H1 (cell line): Measurements from ENCODE around the gene ACADVL. TPM values are rescaled to one million over a fixed set of nuclear protein-coding genes. Genes with fewer than 3 reads are reported as not detected.

ENCODE experiments used
- CTCF ChIA-PET: fragments of 300-600 bp; sonication (Branson Sonifier 250); formaldehyde crosslinking; loops from one replicate; lab custom pipeline; 2021; ENCODE audit not compliant: partially characterized antibody; lab: Charles Lee
- POLR2A ChIA-PET: fragments of 300-600 bp; sonication (Branson Sonifier 250); formaldehyde crosslinking; loops from one replicate; lab custom pipeline; 2021; ENCODE audit warnings: inconsistent platforms; ENCODE audit not compliant: partially characterized antibody; lab: Charles Lee
- DNase-seq, 2 experiments: peaks; one replicate each; pipeline versions ENCODE4 v3.0.0 to v3.0.0-alpha.2; 2010 to 2022; ENCODE audit warnings: low spot score in 2 of 2, low read depth in 1 of 2, mixed read lengths in 1 of 2
- FAIRE-seq: peaks from 2 replicates; lab custom pipeline; 2011; peaks lifted over from hg19 to GRCh38; lab: Jason Lieb, UNC
- H2AFZ ChIP-seq: 2 replicates; pipeline ENCODE4 v1.8.1; 2012; ENCODE audit warnings: low read length, inconsistent platforms
- H2AK5ac ChIP-seq: 2 replicates; pipeline ENCODE4 v1.6.1; 2013; ENCODE audit warnings: low read depth, low read length
- H2BK120ac ChIP-seq: replicated peaks from 2 replicates; pipeline ENCODE3; 2013; ENCODE audit warnings: low read depth, low read length, inconsistent platforms
- H2BK12ac ChIP-seq: 2 replicates; pipeline ENCODE4 v1.6.1; 2013; ENCODE audit warnings: low read depth, low read length
- H2BK15ac ChIP-seq: 2 replicates; pipeline ENCODE4 v1.6.1; 2013; ENCODE audit warnings: low read length
- H2BK20ac ChIP-seq: 2 replicates; pipeline ENCODE4 v1.6.1; 2013; ENCODE audit warnings: low read length
- H2BK5ac ChIP-seq: 2 replicates; pipeline ENCODE4 v1.6.1; 2013; ENCODE audit warnings: low read depth, low read length
- H3K14ac ChIP-seq: 2 replicates; pipeline ENCODE4 v1.6.1; 2013; ENCODE audit warnings: inconsistent platforms; ENCODE audit not compliant: insufficient read length
- H3K18ac ChIP-seq: 2 replicates; pipeline ENCODE4 v1.6.1; 2013; ENCODE audit warnings: low read length; ENCODE audit errors: extremely low read depth
- H3K23ac ChIP-seq: 2 replicates; pipeline ENCODE4 v1.6.1; 2013; ENCODE audit warnings: inconsistent platforms; ENCODE audit not compliant: insufficient read length
- H3K23me2 ChIP-seq: 2 replicates; pipeline ENCODE4 v1.6.1; 2013; ENCODE audit warnings: low read depth, low read length
- H3K27ac ChIP-seq: 2 replicates; pipeline ENCODE4 v1.6.1; 2011; ENCODE audit warnings: low read depth, low read length, inconsistent platforms
- H3K27me3 ChIP-seq, 4 experiments: replicated peaks in 1 of 4; 1 replicate in 1 of 4; 2 replicates in 3 of 4; pipeline versions ENCODE4 v1.6.1 to v1.8.1; 2011 to 2013; ENCODE audit warnings: low read length in 3 of 4, mild to moderate bottlenecking in 3 of 4, inconsistent platforms in 2 of 4, mixed read lengths in 2 of 4, moderate library complexity in 1 of 4; ENCODE audit not compliant: control insufficient read depth in 3 of 4, insufficient read depth in 3 of 4; ENCODE audit errors: extremely low read depth in 1 of 4
- H3K36me3 ChIP-seq, 4 experiments: 2 replicates each; pipeline versions ENCODE4 v1.6.1 to v1.8.1; 2011 to 2013; ENCODE audit warnings: mild to moderate bottlenecking in 4 of 4, low read length in 3 of 4, moderate library complexity in 2 of 4, control low read depth in 1 of 4, inconsistent platforms in 1 of 4; ENCODE audit not compliant: insufficient read depth in 4 of 4, control insufficient read depth in 2 of 4
- H3K4ac ChIP-seq: replicated peaks from 2 replicates; pipeline ENCODE3; 2013; ENCODE audit warnings: low read length, low read depth, mixed read lengths, inconsistent platforms; ENCODE audit not compliant: insufficient read length
- H3K4me1 ChIP-seq, 4 experiments: replicated peaks in 1 of 4; 1 replicate in 1 of 4; 2 replicates in 3 of 4; pipeline versions ENCODE4 v1.6.1 to v1.8.1; 2011 to 2013; ENCODE audit warnings: low read length in 3 of 4, inconsistent platforms in 2 of 4, mixed read lengths in 1 of 4; ENCODE audit not compliant: insufficient read depth in 4 of 4, control insufficient read depth in 3 of 4
- H3K4me2 ChIP-seq, 2 experiments: 2 replicates each; pipeline versions ENCODE4 v1.6.1 to v1.8.1; 2011 to 2013; ENCODE audit warnings: low read depth in 2 of 2, low read length in 2 of 2, control low read depth in 1 of 2, inconsistent platforms in 1 of 2, mild to moderate bottlenecking in 1 of 2; ENCODE audit not compliant: insufficient read depth in 1 of 2
- H3K4me3 ChIP-seq, 4 experiments: fragments of 200-600, 300-600 bp in 1 of 4; sonication (generic), shearing (Covaris generic), sonication (Bioruptor Twin) in 1 of 4; 2 replicates each; pipeline versions ENCODE4 v1.5.1 to v1.8.1; 2011 to 2016; ENCODE audit warnings: low read length in 4 of 4, low read depth in 3 of 4, control low read depth in 2 of 4, inconsistent platforms in 2 of 4, mild to moderate bottlenecking in 2 of 4, mixed read lengths in 1 of 4, moderate library complexity in 1 of 4; ENCODE audit not compliant: insufficient read depth in 2 of 4; ENCODE audit errors: extremely low read depth in 1 of 4
- H3K56ac ChIP-seq: replicated peaks from 2 replicates; pipeline ENCODE3; 2013; ENCODE audit warnings: low read depth, mild to moderate bottlenecking, mixed read lengths, low read length, inconsistent platforms; ENCODE audit not compliant: insufficient read length
- H3K79me1 ChIP-seq: 2 replicates; pipeline ENCODE4 v1.6.1; 2013; ENCODE audit warnings: low read depth, low read length, control low read depth
- H3K79me2 ChIP-seq, 2 experiments: 2 replicates each; pipeline versions ENCODE4 v1.6.1 to v1.8.1; 2012 to 2013; ENCODE audit warnings: low read length in 2 of 2, mild to moderate bottlenecking in 2 of 2, inconsistent platforms in 1 of 2; ENCODE audit not compliant: insufficient read depth in 2 of 2, control insufficient read depth in 1 of 2
- H3K9ac ChIP-seq, 4 experiments: replicated peaks in 1 of 4; 1 replicate in 1 of 4; 2 replicates in 3 of 4; pipeline versions ENCODE4 v1.6.1 to v1.8.1; 2011 to 2013; ENCODE audit warnings: low read depth in 3 of 4, low read length in 3 of 4, control low read depth in 2 of 4, mild to moderate bottlenecking in 2 of 4, moderate library complexity in 2 of 4, inconsistent platforms in 1 of 4; ENCODE audit errors: extremely low read depth in 1 of 4
- H3K9me3 ChIP-seq, 2 experiments: 2 replicates each; pipeline versions ENCODE4 v1.6.1 to v1.8.1; 2012 to 2013; ENCODE audit warnings: mild to moderate bottlenecking in 2 of 2, moderate library complexity in 2 of 2, control low read depth in 1 of 2, inconsistent platforms in 1 of 2, low read depth in 1 of 2, low read length in 1 of 2, mixed read lengths in 1 of 2; ENCODE audit not compliant: insufficient read depth in 2 of 2
- H4K20me1 ChIP-seq, 2 experiments: replicated peaks in 1 of 2; 2 replicates each; pipeline versions ENCODE3 to v1.8.1; 2011 to 2013; ENCODE audit warnings: inconsistent platforms in 2 of 2, low read length in 2 of 2, mild to moderate bottlenecking in 1 of 2; ENCODE audit not compliant: insufficient read depth in 2 of 2, control insufficient read depth in 1 of 2
- H4K5ac ChIP-seq: 2 replicates; pipeline ENCODE4 v1.6.1; 2013; ENCODE audit warnings: low read length, low read depth, mixed read lengths, inconsistent platforms; ENCODE audit not compliant: insufficient read length
- H4K8ac ChIP-seq: 2 replicates; pipeline ENCODE4 v1.8.0; 2013; ENCODE audit warnings: mild to moderate bottlenecking, moderate library complexity, low read length, inconsistent platforms; ENCODE audit not compliant: insufficient read depth; ENCODE audit errors: extremely low read depth
- H4K91ac ChIP-seq: replicated peaks from 2 replicates; pipeline ENCODE3; 2013; ENCODE audit warnings: low read length, mixed read lengths, inconsistent platforms; ENCODE audit not compliant: insufficient read length
- E2F6 ChIP-seq: IDR thresholded peaks from 2 replicates; pipeline ENCODE4 v1.6.1; 2012; ENCODE audit warnings: inconsistent platforms
- KDM4A ChIP-seq: IDR thresholded peaks from one replicate; pipeline ENCODE4 v1.7.1; 2012; ENCODE audit warnings: low read depth, mild to moderate bottlenecking, moderate library complexity, low read length, inconsistent platforms; ENCODE audit not compliant: severe bottlenecking
- POLR2A ChIP-seq, 2 experiments: IDR thresholded peaks; 1 replicate in 1 of 2; 2 replicates in 1 of 2; pipeline ENCODE4 v1.6.1; 2011; ENCODE audit warnings: low read depth in 2 of 2, low read length in 2 of 2, mild to moderate bottlenecking in 2 of 2; ENCODE audit errors: control extremely low read depth in 1 of 2
- POLR2AphosphoS5 ChIP-seq: IDR thresholded peaks from 2 replicates; pipeline ENCODE4 v1.6.1; 2011; ENCODE audit warnings: low read depth, low read length
- SAP30 ChIP-seq: fragments of 300-600 bp; sonication (generic); IDR thresholded peaks from 2 replicates; pipeline ENCODE4 v1.7.1; 2012; ENCODE audit warnings: low read length, moderate library complexity, mild to moderate bottlenecking, inconsistent platforms; ENCODE audit not compliant: insufficient read depth, insufficient replicate concordance
- TEAD4 ChIP-seq: IDR thresholded peaks from 2 replicates; pipeline ENCODE4 v1.6.1; 2012; ENCODE audit warnings: low read depth, low read length, inconsistent platforms, mixed read lengths
- WGBS, 2 experiments: shearing (Covaris generic) in 1 of 2; methylation state at CpG; one replicate each; pipeline versions ENCODE4 v1.1.6 to v1.1.7; 2013 to 2015; ENCODE audit warnings: low lambda C conversion rate in 2 of 2, mixed read lengths in 2 of 2, inconsistent platforms in 1 of 2, low coverage in 1 of 2, missing lambda C conversion rate in 1 of 2; ENCODE audit not compliant: insufficient replicate concordance in 2 of 2, insufficient coverage in 1 of 2, insufficient read length in 1 of 2; ENCODE audit errors: extremely low coverage in 1 of 2, missing lambda C conversion rate in 1 of 2; 5-methylcytosine and 5-hydroxymethylcytosine counted together
- polyA plus RNA-seq, 7 experiments: library from polyadenylated mRNA; depleted of rRNA in 3 of 7; stranded (reverse) in 5 of 7; unstranded in 2 of 7; fragments of >200 nt in 5 of 7; fragments of 200-250 nt in 2 of 7; gene quantifications; 1 replicate in 5 of 7; 2 replicates in 1 of 7; 4 replicates in 1 of 7; pipeline versions ENCODE4 v1.2.1 to v1.2.3, GENCODE V29; 2011 to 2013; ENCODE audit warnings: missing spikeins in 2 of 7, mixed read lengths in 2 of 7
- total RNA-seq: library from RNA; stranded (reverse); fragmentation: NEBNext Ultra II Directional; extraction: Animal tissue kit (Norgen Biotek cat#: 25700); gene quantifications from 2 replicates; pipeline ENCODE4 v1.2.1, GENCODE V29; 2021

The ACADVL gene
- total and polyA plus RNA-seq, 2 of the 8 experiments (the other 6 are each of a cell fraction or from before 2014, with no cell fraction given), result 181 to 231 TPM

GRCh38 chr17:7254511-7254910 lies 34.8 kb downstream of the ACADVL start:
- Histone ChIP-seq H4K91ac (no peak overlapping the region), H2AFZ (no peak overlapping the region), H3K27ac (no peak overlapping the region), H3K79me2 (peaks cover 12 to 36% of the 10 kb centered on the region in 2 experiments), H3K9me3 (no peaks in the 10 kb centered on the region), H2BK20ac (no peak overlapping the region), H3K4me1 (peaks cover 0 to 9% (median 4%) of the 10 kb centered on the region in 4 experiments; a peak in 6 of 7 replicates), H3K27me3 (no peaks in the 10 kb centered on the region), H3K9ac (no peak overlapping the region), H3K36me3 (peaks cover 2 to 32% (median 19%) of the 10 kb centered on the region in 4 experiments), H3K14ac (no peak overlapping the region), H4K5ac (no peak overlapping the region), H3K4me2 (no peak overlapping the region), H3K23ac (no peak overlapping the region), H3K79me1 (peaks cover 10% of the 10 kb centered on the region), H2BK15ac (no peak overlapping the region), H4K8ac (no peak overlapping the region), H2BK120ac (no peak overlapping the region), H2AK5ac (no peak overlapping the region), H4K20me1 (peaks cover 2 to 12% of the 10 kb centered on the region in 2 experiments), H3K4me3 (no peak overlapping the region), H3K18ac (no peak overlapping the region), H3K56ac (no peak overlapping the region), H2BK5ac (no peak overlapping the region), H3K23me2 (peaks cover 7% of the 10 kb centered on the region), H2BK12ac (no peak overlapping the region), H3K4ac (no peak overlapping the region)
- TF ChIP-seq TEAD4, result no peak
- no peak for TF ChIP-seq E2F6
- TF ChIP-seq KDM4A, result no peak
- TF ChIP-seq POLR2AphosphoS5, result peak; percentile 67; the same call in 1 of the 2 replicates
- peak in 1 of 2 experiments; percentile 40; a peak in 2 of 3 replicates for TF ChIP-seq POLR2A (IDR thresholded peaks at IDR 0.05; ENCODE audit: control extremely low read depth in 1 of 2, low read depth in 2 of 2, low read length in 2 of 2)
- TF ChIP-seq SAP30, result no peak
- DNase-seq (no peak), FAIRE-seq (no peak)
- ChIA-PET CTCF (interaction anchor here (0.6 to 0.8 kb wide), 4 partner anchors 11 to 1948 kb away, joined by 3 read pairs; no protein-coding TSS in a partner anchor), POLR2A (interaction anchor here (1.0 to 13.7 kb wide), 9 partner anchors 10 to 75 kb away, joined by 3 to 161 read pairs (median 7); partner anchors contain the start of genes ACADVL, DLG4, DVL2 and GABARAP)
- 93% methylated on average over 4 of the region's 4 CpGs; no CpG with 5 or more reads in 1 of the 2 experiments for WGBS, 2 experiments
